Measurements from ENCODE around the gene RAB18. TPM values are rescaled to one million over a fixed set of nuclear protein-coding genes. Genes with fewer than 3 reads are reported as not detected.

Gene RAB18
- total and polyA plus RNA-seq, 9 of the 15 experiments (the other 6 are each of a cell fraction or from before 2014, with no cell fraction given) = 10.5 to 46.3 (median 32.5) TPM

DNA sequence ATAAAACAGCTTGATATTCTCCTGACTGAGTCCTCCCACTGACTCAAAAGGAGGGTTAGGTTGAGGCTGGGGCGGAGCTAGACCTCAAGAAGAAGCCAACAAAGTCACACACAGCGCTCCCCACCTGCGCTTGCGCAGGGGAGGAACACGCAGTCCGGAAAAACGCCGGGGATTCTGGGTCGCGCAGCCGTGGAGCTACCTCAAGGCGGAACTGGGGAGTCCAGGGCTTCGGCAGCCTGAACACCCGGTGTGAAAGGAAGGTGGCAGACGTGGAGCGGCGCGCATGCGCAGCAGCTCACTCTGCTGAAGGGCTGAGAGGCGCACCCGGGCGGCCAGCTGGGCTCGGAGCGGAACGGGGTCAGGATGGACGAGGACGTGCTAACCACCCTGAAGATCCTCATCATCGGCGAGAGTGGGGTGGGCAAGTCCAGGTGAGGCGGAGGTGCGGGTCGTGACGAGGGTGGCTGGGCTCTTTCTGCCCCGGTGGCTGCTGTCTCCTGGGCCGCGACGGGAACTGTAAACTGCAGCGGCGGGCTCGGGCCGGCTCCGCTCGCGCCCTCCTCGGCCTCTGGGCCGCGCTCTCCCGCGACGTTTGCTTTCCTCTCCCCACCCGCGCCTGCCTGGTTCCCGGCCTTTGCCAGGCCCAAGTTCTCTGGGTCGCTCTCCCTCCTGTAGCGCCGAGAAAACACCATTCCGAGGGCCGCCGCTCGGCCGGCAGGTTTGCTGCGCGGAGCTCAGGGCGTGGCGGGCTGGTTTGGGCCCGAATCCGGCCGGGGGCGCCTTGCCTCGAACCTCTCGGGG lies at the start of gene RAB18 (continued):
- TF ChIP-seq GATA2 (CRISPR knock-in tag; IDR thresholded peaks at IDR 0.05) (no peak; the same call in 1 of the 2 replicates), SREBF1 (IDR thresholded peaks at IDR 0.05; ENCODE audit: borderline replicate concordance, low read depth, low read length) (no peak; the same call in 1 of the 2 replicates), MIER1 (IDR thresholded peaks at IDR 0.05; ENCODE audit: low read depth) (no peak), CBFA2T3 (IDR thresholded peaks at IDR 0.05) (no peak), ZBTB11 (CRISPR knock-in tag; IDR thresholded peaks at IDR 0.05) (peak; percentile 94 to 99 (median 97)), ATF6 (CRISPR knock-in tag; IDR thresholded peaks at IDR 0.05) (0 out of 2 replicates have a peak, but pooled peaks have one; percentile 32), ZNF124 (CRISPR knock-in tag; IDR thresholded peaks at IDR 0.05) (no peak), JUN (IDR thresholded peaks at IDR 0.05; ENCODE audit: borderline replicate concordance, low read depth, low read length) (peak; percentile 51; the same call in 1 of the 2 replicates), JUN (CRISPR knock-in tag; IDR thresholded peaks at IDR 0.05; ENCODE audit: borderline replicate concordance) (no peak), ZNF165 (CRISPR knock-in tag; IDR thresholded peaks at IDR 0.05; ENCODE audit: borderline replicate concordance) (no peak), L3MBTL2 (IDR thresholded peaks at IDR 0.05) (peak; percentile 86), YY1 (IDR thresholded peaks at IDR 0.05; ENCODE audit: borderline replicate concordance in 1 of 3, control insufficient read depth in 1 of 3, extremely low read depth in 1 of 3, insufficient read depth in 3 of 3, insufficient read length in 1 of 3, insufficient replicate concordance in 2 of 3, low read depth in 1 of 3, low read length in 2 of 3) (peak in 1 of 3 experiments; percentile 36)
- TF ChIP-seq, protein P1, sequence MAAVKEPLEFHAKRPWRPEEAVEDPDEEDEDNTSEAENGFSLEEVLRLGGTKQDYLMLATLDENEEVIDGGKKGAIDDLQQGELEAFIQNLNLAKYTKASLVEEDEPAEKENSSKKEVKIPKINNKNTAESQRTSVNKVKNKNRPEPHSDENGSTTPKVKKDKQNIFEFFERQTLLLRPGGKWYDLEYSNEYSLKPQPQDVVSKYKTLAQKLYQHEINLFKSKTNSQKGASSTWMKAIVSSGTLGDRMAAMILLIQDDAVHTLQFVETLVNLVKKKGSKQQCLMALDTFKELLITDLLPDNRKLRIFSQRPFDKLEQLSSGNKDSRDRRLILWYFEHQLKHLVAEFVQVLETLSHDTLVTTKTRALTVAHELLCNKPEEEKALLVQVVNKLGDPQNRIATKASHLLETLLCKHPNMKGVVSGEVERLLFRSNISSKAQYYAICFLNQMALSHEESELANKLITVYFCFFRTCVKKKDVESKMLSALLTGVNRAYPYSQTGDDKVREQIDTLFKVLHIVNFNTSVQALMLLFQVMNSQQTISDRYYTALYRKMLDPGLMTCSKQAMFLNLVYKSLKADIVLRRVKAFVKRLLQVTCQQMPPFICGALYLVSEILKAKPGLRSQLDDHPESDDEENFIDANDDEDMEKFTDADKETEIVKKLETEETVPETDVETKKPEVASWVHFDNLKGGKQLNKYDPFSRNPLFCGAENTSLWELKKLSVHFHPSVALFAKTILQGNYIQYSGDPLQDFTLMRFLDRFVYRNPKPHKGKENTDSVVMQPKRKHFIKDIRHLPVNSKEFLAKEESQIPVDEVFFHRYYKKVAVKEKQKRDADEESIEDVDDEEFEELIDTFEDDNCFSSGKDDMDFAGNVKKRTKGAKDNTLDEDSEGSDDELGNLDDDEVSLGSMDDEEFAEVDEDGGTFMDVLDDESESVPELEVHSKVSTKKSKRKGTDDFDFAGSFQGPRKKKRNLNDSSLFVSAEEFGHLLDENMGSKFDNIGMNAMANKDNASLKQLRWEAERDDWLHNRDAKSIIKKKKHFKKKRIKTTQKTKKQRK (IDR thresholded peaks at IDR 0.05; ENCODE audit: borderline replicate concordance, low read depth, low read length) = no peak

All from K562 (cell line).